Stimulated activated CD4-positive, alpha-beta T cell treated with anti-CD3 and anti-CD28 coated beads, Interleukin-1b, Interleukin-23, amount 100 ng/mL, for 1 hour (primary cell): ENCODE results near the gene RAPGEF4.
"Not testable (repeated sequence)": the region's sequence is repeated elsewhere in the genome, so short reads cannot be mapped to it uniquely, and the experiment has no call there.

Experiments used
- DNase-seq, 2 donors: peaks; one replicate each; pipeline ENCODE4 v3.0.0-alpha.2; 2020; ENCODE audit warnings: low read depth in 2 of 2

Gene RAPGEF4

GRCh38 chr2:172774302-172774701 is 38.7 kb downstream of the RAPGEF4 start:
- no peak for DNase-seq

- DNase-seq = no peak
Measured at GRCh38 chr2:172775319-172775718, 39.7 kb downstream of the RAPGEF4 start.

- no peak for DNase-seq
Measured at GRCh38 chr2:172777431-172777830, 41.8 kb downstream of the RAPGEF4 start.

- no peak for DNase-seq
Measured at GRCh38 chr2:172782506-172783164, 47.0 kb downstream of the RAPGEF4 start.

GRCh38 chr2:172783165-172783898 is 47.7 kb downstream of the RAPGEF4 start:
- DNase-seq = no peak

- DNase-seq = no peak
Measured at GRCh38 chr2:172788871-172789270, 53.2 kb downstream of the RAPGEF4 start.

GRCh38 chr2:172790404-172790803 is 54.8 kb downstream of the RAPGEF4 start:
- no peak for DNase-seq

GRCh38 chr2:172791953-172792352 is 56.3 kb downstream of the RAPGEF4 start:
- no peak for DNase-seq

GRCh38 chr2:172792711-172793110 is 57.1 kb downstream of the RAPGEF4 start:
- DNase-seq = no peak

- DNase-seq = not testable (repeated sequence)
Measured at GRCh38 chr2:172803308-172803707, 67.7 kb downstream of the RAPGEF4 start.

- DNase-seq = no peak
Measured at GRCh38 chr2:172804423-172804822, 68.8 kb downstream of the RAPGEF4 start.

GRCh38 chr2:172806493-172806892 is 70.8 kb downstream of the RAPGEF4 start:
- DNase-seq = no peak

GRCh38 chr2:172806996-172807395 is 71.4 kb downstream of the RAPGEF4 start:
- DNase-seq = no peak

- DNase-seq = no peak
Measured at GRCh38 chr2:172808156-172808555, 72.5 kb downstream of the RAPGEF4 start.

GRCh38 chr2:172811027-172811426 is 75.4 kb downstream of the RAPGEF4 start:
- no peak for DNase-seq

- no peak for DNase-seq
Measured at GRCh38 chr2:172812158-172812744, 76.6 kb downstream of the RAPGEF4 start.

GRCh38 chr2:172813314-172813888 is 77.8 kb downstream of the RAPGEF4 start:
- DNase-seq = no peak

GRCh38 chr2:172817411-172817810 is 81.8 kb downstream of the RAPGEF4 start:
- no peak for DNase-seq

GRCh38 chr2:172819943-172820342 is 84.3 kb downstream of the RAPGEF4 start:
- no peak for DNase-seq

GRCh38 chr2:172821370-172822338 is 86.0 kb downstream of the RAPGEF4 start:
- DNase-seq = no peak

GRCh38 chr2:172822585-172822984 is 86.9 kb downstream of the RAPGEF4 start:
- DNase-seq = no peak
